ENCODE data around the gene PRSS36.
A peak's percentile ranks its signal among the peaks of the same experiment; 100 is the strongest.
"Not testable (repeated sequence)": the region's sequence is repeated elsewhere in the genome, so short reads cannot be mapped to it uniquely, and the experiment has no call there.

PRSS36 gene

DNA sequence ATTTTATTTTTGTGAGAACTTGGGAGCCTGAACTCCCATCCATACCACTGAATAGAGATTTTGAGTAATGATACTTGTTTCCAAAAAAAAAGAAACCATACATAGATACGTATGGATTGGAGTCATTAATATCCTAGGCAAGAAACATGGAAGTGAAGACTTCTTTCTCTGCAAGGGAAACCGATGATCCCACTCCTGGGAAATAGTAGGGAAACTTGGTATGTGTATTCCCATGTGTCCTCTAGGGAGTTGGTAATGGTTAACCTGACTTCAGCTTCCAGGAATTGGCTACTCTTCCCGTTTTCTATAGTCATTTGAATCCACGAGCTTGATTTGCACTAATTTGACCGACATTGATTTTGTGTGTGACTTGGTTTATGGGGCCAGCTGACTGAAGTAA is 35.5 kb upstream of the PRSS36 start:
- Histone ChIP-seq H3K4me3 (no peak overlapping the region), H3K27ac (no peak overlapping the region)

DNA sequence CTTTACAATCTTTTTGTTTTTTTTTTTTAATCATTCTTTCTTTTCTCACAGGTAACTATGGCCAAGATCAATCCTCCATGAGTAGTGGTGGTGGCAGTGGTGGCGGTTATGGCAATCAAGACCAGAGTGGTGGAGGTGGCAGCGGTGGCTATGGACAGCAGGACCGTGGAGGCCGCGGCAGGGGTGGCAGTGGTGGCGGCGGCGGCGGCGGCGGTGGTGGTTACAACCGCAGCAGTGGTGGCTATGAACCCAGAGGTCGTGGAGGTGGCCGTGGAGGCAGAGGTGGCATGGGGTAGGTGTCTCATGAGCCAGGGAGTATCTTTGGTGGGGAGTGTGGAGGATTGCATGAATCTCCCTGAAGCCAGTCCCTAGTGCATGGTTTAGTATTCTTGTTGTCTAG is 35.0 kb upstream of the PRSS36 start:
- H3K27ac ChIP-seq, result no peak overlapping the region

DNA sequence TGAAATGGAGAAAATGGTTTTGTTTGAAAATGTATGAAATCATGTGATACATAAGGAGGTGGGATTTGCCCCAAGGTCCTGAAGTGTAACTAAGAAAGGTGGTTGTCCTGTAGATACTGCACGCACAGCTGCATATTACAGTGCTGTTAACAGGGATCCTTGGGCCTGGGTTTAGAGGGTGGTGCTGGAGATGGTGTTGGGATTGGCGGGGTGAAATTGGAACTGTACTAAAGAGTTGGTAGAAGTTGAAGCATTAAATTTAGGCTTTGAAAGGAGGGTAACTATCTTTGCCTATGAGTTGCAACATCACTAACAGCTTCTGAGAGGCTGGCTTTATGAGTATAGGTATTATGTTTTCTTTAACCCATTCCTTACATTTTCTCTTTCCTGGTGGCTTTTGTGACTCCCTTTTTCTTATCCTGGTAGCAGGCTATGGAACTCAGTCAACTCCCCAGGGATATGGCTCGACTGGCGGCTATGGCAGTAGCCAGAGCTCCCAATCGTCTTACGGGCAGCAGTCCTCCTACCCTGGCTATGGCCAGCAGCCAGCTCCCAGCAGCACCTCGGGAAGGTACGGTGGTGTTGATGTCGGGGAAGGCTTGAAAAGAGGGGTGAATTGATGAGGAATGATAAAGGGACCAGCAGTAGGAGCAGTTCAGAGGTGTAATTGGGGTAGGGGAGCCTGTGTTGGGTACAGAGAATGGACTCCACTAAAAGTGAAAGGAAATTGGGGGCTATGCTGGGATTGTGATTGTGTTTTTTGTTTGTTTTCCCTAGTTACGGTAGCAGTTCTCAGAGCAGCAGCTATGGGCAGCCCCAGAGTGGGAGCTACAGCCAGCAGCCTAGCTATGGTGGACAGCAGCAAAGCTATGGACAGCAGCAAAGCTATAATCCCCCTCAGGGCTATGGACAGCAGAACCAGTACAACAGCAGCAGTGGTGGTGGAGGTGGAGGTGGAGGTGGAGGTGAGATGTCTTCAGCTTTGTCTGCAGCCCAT is 33.9 kb upstream of the PRSS36 start:
- Histone ChIP-seq H3K27ac (no peak overlapping the region), H3K4me3 (no peak overlapping the region)

More for the DNA sequence above, 35.0 kb upstream of the PRSS36 start:
- H3K4me3 ChIP-seq, result no peak overlapping the region

DNA sequence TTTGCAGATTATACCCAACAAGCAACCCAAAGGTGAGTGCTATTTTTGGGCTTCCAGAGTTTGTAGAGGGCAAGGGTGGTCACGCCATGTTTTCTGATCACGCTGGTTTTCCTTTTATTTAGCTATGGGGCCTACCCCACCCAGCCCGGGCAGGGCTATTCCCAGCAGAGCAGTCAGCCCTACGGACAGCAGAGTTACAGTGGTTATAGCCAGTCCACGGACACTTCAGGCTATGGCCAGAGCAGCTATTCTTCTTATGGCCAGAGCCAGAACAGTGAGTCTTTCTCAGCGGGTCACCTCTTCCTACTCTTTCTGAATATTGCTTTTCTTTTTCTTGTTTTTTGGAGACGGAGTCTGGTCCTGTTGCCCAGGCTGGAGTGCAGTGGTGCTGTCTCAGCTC is 32.5 kb upstream of the PRSS36 start:
- peak overlapping the region in 7 of 21 experiments; percentile 8 to 96 (median 17) for H3K27ac ChIP-seq
- peak overlapping the region; percentile 73 to 100 (median 94) for H3K4me3 ChIP-seq

DNA sequence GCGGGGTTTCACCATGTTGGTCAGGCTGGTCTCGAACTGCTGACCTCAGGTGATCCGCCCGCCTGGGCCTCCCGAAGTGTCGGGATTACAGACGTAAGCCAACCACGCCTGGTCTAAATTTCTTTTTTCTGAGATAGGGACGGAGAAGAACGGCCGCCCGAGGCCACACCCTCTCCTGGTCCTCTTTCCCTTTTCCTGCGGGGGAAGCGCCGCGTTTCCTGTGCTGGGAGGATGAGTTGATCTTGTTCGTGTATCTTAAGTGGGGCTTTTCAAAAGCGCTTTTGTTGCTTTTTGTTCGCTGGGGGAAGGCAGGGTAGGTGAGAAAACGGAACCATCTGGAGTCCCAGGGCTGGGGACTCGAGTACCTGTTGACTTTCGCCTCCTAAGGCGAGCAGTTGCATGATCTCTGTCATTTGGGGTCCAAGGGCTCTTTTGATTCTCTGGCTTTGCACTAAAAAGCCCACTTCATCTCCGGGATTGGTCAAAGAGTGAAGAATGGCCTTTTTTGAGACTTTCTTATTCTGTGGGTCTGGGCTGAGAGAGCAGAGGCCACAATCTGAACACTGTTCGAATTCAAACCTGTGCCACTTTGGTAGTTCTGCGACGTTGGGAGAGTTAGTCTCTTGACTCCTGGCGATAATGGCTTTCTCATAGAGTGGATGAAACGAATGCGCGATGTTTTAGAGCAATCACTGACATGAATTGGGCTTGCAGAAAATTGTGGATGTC is 31.4 kb upstream of the PRSS36 start:
- H3K4me3 ChIP-seq, result peak overlapping the region; percentile 73 to 100 (median 94)
- H3K27ac ChIP-seq, result peak overlapping the region in 20 of 21 experiments; percentile 87 to 99 (median 96)

DNA sequence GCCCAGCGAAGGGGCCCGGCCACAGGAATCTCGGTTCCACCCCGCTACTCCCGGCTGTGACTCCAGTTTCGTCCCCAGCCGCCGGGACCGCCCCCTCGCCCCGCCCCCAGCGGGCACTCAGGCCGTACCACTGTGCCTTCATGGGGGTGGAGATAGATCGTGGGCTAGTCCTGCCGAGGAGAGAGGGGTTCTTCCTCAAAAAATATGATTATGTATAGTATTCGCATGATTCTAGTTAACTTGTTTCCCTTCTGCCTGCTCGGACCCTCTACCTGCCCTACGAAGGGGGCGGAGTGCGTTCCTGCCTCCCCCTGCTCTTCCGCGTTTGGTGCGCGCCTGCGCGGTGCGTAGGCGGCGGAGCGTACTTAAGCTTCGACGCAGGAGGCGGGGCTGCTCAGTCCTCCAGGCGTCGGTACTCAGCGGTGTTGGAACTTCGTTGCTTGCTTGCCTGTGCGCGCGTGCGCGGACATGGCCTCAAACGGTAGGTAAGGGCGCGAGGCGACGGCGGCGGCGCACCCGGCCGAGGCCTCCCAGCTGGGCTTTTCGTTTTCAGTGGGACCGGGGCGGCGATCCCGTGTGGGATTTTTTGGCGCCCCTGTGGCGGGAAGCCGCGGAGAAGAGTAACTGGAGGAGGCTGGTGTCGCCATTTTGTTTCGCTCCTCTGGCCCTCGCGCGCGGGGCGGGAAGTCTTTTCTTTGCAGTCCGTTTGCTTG is 30.0 kb upstream of the PRSS36 start, which contains the start of gene FUS:
FUS (plus strand) TSS at position 393 of the 713 bp plus-strand sequence; CDS start at position 469, 76 bp downstream.
- Histone ChIP-seq H3K27ac (peak within 1 kb of the TSS; percentile 71 to 99 (median 96)), H3K4me3 (peak within 1 kb of the TSS; percentile 73 to 100 (median 94))

DNA sequence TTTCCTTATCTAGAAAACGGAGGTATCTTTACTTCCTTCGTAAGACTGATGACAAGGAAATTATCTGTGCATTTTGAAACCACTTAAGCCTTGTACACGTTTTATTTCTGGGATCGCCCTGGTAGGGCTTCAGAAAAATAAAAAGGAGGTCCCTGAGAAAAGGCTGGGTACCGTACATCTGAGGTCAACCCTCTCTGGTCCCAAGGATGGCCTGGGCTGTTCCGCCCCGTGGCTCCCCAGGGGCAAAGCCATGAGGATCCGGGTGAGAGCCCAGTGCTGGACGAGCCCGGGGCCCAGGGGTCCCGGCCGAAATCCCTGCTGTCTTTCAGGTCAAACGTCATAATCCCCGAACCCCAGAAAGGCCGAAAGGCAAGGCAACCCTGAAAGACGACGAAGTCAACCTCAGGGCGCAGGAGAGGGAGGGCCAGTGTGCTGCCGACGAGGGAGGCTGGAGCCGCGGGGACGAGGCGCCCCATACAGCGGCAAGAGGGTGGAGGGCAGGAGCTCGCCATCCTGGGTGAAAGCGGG is 29.4 kb upstream of the PRSS36 start:
- peak overlapping the region; percentile 73 to 100 (median 94) for H3K4me3 ChIP-seq

DNA sequence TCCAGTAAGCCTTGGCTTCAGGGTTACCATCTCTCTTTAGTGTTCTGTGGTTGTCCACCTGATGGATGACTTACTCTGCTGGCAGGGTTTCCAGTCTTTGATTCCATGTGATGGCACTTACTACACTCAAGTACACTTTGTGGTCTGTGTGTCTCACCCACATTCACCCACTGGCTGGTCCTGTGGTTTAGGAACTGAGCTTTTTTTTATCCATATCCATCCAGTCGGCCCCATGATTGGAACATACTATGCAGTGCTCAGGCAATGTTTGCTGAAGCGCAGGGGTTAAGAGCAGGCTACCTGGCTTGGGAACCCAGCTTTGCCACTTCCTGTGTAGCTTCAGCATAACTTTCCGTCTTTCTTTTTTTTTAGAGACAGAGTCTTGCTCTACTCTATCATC is 27.3 kb upstream of the PRSS36 start:
- H3K4me3 ChIP-seq, result no peak overlapping the region
- peak overlapping the region in 4 of 21 experiments; percentile 8 to 62 (median 34) for H3K27ac ChIP-seq

More for the DNA sequence above, 29.4 kb upstream of the PRSS36 start:
- peak overlapping the region; percentile 71 to 99 (median 96) for H3K27ac ChIP-seq

DNA sequence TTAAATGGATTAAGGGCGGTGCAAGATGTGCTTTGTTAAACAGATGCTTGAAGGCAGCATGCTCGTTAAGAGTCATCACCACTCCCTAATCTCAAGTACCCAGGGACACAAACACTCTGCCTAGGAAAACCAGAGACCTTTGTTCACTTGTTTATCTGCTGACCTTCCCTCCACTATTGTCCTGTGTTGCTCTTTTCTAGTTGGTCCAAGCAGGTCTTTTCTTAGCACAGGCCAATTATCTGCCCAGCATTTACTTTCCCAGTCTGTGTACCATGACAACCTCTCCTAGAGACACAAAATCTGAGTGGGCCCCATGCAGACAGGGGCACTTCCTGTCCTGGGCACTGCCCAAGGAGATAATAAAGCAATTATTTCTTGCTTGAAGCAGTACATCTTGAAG is 20.2 kb upstream of the PRSS36 start:
- not testable (repeated sequence) for H3K27ac ChIP-seq, H3K4me3 ChIP-seq

DNA sequence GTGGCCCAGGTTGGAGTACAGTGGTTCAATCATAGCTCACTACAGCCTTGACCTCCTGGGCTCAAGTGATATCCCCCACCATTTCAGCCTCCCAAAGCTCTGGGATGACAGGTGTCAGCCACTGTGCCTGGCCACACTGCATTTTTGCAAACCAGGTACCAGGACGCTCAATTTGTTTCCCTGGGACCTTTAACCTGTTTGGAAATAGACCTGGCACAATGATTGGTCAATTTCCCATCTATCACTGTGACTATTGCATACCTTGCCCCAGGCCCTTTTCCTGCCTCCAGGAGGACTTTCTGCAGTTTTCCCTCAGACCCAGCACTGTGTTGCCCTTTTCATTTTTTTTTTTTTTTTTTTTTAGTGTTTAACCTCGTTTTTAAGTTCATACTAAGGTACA is 19.0 kb upstream of the PRSS36 start:
- Histone ChIP-seq H3K27ac (no peak overlapping the region), H3K4me3 (no peak overlapping the region)

DNA sequence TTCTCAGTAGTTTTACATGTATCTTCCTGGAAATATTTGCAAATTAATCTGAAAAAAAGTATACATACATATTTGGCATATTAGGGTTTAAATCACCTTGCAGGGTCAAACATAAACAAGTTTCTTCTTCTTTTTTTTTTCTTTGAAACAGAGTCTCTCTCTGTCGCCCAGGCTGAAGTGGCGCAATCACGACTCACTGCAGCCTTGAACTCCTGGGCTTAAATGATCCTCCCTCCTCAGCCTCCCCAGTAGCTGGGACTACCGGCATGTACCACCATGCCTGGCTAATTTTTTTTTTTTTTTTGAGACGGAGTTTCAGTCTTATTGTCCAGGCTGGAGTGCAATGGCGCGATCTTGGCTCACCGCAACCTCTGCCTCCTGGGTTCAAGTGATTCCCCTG is 17.4 kb upstream of the PRSS36 start:
- Histone ChIP-seq H3K27ac (no peak overlapping the region), H3K4me3 (no peak overlapping the region)

DNA sequence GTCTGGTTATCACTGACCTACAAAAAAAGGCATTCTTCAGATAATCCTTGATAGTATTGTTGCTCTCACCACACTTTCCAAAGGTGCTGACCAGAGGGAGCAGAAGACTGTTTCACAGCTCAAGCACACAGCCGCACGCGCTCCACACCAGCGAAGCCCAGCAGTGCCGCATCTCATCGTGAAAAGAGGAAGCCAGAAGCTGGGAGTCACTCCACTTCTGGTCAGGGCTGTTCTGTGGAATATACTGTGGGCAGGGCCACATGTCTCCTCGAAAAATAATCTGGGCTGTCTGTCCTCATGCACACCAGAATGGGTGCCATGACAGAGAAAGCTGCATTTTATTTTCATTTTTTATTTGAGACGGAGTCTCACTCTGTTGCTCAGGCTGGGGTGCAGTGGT is 7.3 kb upstream of the PRSS36 start:
- no peak overlapping the region for H3K4me3 ChIP-seq
- no peak overlapping the region for H3K27ac ChIP-seq

DNA sequence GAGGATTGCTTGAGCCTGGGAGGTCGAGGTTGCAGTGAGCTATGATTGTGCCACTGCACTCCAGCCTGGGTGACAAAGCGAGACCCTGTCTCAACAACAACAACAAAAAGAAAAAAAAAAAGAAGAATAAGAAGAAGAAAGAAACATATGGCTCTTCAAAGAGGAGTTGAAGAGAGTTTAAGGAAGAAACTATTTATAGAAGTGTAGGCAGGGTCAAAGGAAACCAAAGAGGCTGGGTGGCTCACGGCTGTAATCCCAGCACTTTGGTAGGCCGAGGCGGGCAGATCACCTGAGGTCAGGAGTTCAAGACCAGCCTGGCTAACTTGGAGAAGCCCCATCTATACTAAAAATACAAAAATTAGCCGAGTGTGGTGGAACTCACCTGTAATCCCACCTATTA is 1.1 kb upstream of the PRSS36 start:
- H3K4me3 ChIP-seq, H3K27ac ChIP-seq: not testable (repeated sequence)

DNA sequence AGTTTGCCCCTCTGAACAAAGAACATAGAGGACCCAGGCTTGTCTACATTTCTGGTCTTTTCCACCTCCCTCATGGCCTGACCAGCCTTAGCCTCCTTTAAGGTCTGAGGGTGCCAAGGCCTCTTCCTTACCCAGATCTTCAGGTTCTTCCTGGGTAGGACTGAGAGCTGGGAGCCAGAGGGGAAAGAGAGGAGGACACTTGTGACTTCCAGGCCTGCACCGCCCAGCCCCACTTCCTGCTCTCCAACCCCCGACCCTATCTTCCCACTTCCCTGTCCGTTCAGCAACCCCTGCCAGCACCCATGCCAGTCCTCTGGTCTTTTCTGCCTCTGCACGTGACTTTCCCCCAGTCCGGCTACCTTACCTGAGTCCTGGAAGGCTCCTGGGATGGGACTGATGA is 534 bp downstream of the PRSS36 start:
- Histone ChIP-seq H3K4me3 (no peak overlapping the region), H3K27ac (peak overlapping the region in 4 of 21 experiments; percentile 10 to 57 (median 26))

DNA sequence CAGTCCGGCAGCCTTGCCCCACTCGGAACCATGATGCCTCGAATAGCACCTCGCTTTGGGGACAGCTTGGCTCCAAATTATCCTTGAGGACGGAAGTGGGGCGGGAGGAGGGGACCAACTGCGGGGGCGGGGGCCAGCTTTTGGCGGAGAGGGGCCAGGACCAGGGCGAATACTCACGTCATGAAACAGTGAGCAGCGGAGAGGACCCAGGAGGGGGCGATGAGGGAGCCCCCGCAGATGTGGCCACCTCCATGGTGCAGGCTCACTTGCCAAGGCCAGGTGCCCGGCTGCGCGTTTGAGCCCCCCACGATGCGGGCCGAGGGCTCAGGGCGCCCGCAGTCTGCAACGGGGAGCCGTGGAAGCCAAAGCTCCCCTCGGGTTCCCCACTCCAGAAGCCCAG is 970 bp downstream of the PRSS36 start:
- Histone ChIP-seq H3K27ac (peak overlapping the region in 4 of 21 experiments; percentile 10 to 43 (median 22)), H3K4me3 (no peak overlapping the region)

DNA sequence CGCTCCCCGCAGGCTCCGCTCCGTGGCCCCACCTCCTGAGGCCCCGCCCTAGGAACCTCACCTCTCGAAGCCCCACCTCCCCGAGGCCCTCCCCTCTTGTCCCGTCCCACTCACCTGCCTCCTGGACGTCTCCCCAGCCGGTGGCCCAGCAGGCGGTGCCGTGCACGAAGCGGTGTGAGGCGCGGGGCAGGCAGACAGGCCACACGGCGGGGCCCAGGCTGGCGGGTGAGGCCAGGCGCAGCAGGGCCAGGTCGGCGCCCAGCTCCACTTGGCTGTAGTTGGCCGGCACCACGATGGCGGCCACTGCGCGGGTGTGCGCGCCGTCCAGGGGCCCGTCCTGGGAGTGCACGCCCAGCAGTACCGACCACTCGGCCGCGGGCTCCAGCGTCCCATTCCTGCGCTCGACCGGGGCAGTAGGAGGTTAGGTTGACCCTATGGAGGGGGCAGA is 1.6 kb downstream of the PRSS36 start:
- H3K27ac ChIP-seq, result peak overlapping the region in 2 of 21 experiments; percentile 19 to 35

DNA sequence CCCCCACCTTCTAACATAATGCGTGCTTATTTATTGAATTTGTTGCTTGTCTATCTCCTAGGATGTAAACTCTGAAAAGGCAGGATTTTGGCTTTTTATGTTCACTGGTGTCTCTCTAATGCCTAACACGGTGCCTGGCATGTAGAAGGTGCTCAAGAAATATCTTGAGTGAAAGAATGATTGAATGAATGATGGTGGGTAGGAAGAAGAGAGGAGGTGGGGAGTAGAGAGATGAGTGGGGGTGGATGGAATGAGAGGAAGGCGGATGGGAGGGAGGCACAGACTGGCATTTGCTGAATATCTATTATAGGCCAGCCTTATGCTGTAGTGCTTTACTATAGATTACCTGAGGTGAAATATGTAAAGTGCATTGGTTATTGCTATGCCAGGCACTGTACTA is 2.3 kb downstream of the PRSS36 start:
- no peak overlapping the region for H3K4me3 ChIP-seq
- no peak overlapping the region for H3K27ac ChIP-seq

More for the DNA sequence above, 1.6 kb downstream of the PRSS36 start:
- peak overlapping the region in 2 of 7 experiments; percentile 3 to 26 for H3K4me3 ChIP-seq

DNA sequence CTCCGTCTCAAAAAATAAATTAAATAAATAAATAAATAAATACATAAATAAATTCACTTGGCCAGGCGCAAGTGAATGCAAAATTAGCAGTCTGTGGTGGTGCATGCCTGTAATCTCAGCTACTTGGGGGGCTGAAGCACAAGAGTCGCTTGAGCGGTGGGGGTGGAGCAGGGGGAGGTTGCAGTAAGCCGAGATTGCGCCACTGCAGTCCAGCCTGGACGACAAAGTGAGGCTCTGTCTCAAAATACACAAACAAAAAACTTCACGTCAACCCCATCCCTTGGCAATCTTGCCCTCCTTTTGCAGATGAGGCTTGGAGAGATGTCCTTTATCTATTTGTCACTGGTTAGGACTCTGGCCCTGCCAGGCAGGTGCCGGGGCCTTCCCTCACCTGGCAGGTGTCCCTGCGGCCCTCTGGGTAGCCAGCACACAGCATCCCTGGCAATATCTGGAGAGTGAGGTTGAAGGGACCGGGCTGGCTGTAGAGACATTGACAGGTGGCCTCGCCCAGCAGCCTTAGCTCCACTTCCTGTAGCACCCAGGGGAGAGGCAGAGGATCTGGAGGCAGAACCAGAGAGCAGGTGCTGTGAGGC is 4.4 kb downstream of the PRSS36 start:
- no peak overlapping the region for H3K4me3 ChIP-seq

DNA sequence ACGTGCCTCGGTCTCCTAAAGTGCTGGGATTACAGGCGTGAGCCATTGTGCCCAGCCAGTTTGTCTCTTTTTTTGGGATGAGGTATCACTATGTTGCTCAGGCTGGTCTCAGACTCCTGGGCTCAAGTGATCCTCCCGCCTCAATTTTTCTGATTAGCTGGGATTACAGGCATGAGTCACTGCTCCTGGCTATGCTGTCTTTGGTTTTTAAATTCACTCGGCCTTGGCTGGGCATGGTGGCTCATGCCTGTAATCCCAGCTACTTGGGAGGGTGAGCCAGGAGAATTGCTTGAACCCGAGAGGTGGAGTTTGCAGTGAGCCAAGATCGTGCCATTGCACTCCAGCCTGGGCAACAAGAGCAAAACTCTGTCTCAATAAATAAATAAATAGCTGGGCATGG is 5.4 kb downstream of the PRSS36 start:
- not testable (repeated sequence) for H3K4me3 ChIP-seq, H3K27ac ChIP-seq

More for the DNA sequence above, 4.4 kb downstream of the PRSS36 start:
- no peak overlapping the region for H3K27ac ChIP-seq
